Left lung (tissue), 10 donors: ENCODE measurements around the gene RIT1. TPM values are rescaled to one million over a fixed set of nuclear protein-coding genes. Genes with fewer than 3 reads are reported as not detected.

Experiments
- ATAC-seq: fragments of 200-7000 bp; cut with Tn5 transposase; one replicate; pipeline ENCODE4 v1.9.1; 2020; ENCODE audit warnings: moderate library complexity
- DNase-seq, 4 donors: peaks; one replicate each; pipeline ENCODE4 v3.0.0-alpha.2; 2013 to 2020
- H3K27ac ChIP-seq, 2 donors: fragments of 200-600 bp; sonication (generic) in 1 of 2; one replicate each; pipeline versions ENCODE4 v1.5.0 to v1.8.0; 2020 to 2021
- H3K27me3 ChIP-seq, 2 donors: fragments of 200-600 bp; sonication (generic) in 1 of 2; one replicate each; pipeline versions ENCODE4 v1.5.0 to v1.8.0; 2020 to 2021
- H3K36me3 ChIP-seq, 2 donors: fragments of 200-600 bp; sonication (generic) in 1 of 2; one replicate each; pipeline versions ENCODE4 v1.5.0 to v1.8.0; 2020 to 2021
- H3K4me1 ChIP-seq, 2 donors: fragments of 200-600 bp; one replicate each; pipeline ENCODE4 v1.8.0; 2021
- H3K4me3 ChIP-seq, 2 donors: fragments of 200-600 bp; sonication (generic) in 1 of 2; one replicate each; pipeline versions ENCODE4 v1.5.0 to v1.8.0; 2020 to 2021; ENCODE audit warnings: mild to moderate bottlenecking in 1 of 2
- H3K9me3 ChIP-seq, 2 donors: fragments of 200-600 bp; sonication (generic) in 1 of 2; one replicate each; pipeline versions ENCODE4 v1.5.0 to v1.8.0; 2020 to 2021
- intact Hi-C, 2 donors: fragments of 100-400 bp; cut with DNase I; formaldehyde crosslinking; loops; one replicate each; pipeline versions ENCODE4 v1.11.2 to v1.14.2; 2022
- polyA plus RNA-seq, 6 donors: library from polyadenylated mRNA; unstranded; fragments of 120-200 nt; gene quantifications; one replicate each; pipeline ENCODE4 v1.2.1, GENCODE V29; 2013; ENCODE audit not compliant: insufficient read length in 6 of 6
- total RNA-seq, 2 donors: library from RNA; stranded (reverse); fragmentation: NEBNext Ultra II Directional; extraction: Animal tissue kit (Norgen Biotek cat#: 25700); gene quantifications; one replicate each; pipeline ENCODE4 v1.2.1, GENCODE V29; 2021
- TF ChIP-seq, protein P1 (sequence below), 2 donors: fragments of 200-600 bp; sonication (generic) in 1 of 2; IDR thresholded peaks; one replicate each; pipeline versions ENCODE4 v1.5.0 to v1.8.0; 2021; ENCODE audit warnings: antibody characterized with exemption in 2 of 2
- donor health status: DM: no; HTN: yes; CAD: no.
- donor health status: DM: no; HTN: no; CAD: no.

Gene RIT1
- total and polyA plus RNA-seq, 8 donors, result 40.8 to 55.9 (median 49.1) TPM

DNA sequence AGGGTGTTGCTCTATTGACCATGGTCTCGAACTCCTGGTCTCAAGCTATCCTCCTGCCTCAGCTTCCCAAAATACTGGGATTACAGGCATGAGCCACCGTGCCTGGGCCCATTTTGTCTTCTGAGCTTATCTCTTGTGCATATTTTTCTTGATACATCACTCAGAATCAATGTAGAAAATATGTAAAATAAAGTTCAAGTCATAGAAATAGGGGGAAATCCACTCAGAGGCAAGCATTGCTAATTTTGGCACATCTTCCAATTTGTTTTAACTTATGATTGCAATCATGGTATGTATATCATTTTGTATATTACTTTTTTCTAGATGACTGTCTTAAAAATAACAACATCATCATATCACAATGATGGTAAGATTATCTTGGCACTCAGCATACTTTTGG, 21.6 kb downstream of the RIT1 start:
- TF ChIP-seq, protein P1, sequence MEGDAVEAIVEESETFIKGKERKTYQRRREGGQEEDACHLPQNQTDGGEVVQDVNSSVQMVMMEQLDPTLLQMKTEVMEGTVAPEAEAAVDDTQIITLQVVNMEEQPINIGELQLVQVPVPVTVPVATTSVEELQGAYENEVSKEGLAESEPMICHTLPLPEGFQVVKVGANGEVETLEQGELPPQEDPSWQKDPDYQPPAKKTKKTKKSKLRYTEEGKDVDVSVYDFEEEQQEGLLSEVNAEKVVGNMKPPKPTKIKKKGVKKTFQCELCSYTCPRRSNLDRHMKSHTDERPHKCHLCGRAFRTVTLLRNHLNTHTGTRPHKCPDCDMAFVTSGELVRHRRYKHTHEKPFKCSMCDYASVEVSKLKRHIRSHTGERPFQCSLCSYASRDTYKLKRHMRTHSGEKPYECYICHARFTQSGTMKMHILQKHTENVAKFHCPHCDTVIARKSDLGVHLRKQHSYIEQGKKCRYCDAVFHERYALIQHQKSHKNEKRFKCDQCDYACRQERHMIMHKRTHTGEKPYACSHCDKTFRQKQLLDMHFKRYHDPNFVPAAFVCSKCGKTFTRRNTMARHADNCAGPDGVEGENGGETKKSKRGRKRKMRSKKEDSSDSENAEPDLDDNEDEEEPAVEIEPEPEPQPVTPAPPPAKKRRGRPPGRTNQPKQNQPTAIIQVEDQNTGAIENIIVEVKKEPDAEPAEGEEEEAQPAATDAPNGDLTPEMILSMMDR (IDR thresholded peaks at IDR 0.05), result no peak
- intact Hi-C loops, result no loop called here
- Histone ChIP-seq H3K27ac (no peak overlapping the region), H3K9me3 (no peaks in the 10 kb centered on the region), H3K4me1 (peaks cover 19 to 20% of the 10 kb centered on the region in 2 donors), H3K27me3 (no peaks in the 10 kb centered on the region), H3K36me3 (no peaks in the 10 kb centered on the region), H3K4me3 (no peak overlapping the region)
- DNase-seq, result no peak
- ATAC-seq, result no peak

DNA sequence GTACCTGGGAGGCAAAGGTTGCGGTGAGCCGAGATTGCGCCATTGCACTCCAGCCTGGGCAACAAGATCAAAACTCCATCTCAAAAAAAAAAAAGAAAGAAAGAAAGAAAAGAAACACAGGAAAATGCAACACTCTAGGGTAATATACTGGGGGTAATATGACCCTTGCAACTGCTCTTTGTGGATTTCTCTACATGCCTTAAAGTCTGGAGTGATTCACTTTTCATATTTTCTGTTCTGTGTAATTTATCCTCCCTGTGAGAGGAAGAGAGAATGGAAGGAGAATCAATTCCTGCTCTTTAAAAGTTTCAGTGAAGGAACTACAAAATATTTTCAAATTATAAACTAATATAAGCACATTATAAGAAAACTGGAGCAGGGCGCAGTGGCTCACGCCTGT, 22.7 kb downstream of the RIT1 start:
- H3K4me3 ChIP-seq, result no peak overlapping the region

DNA sequence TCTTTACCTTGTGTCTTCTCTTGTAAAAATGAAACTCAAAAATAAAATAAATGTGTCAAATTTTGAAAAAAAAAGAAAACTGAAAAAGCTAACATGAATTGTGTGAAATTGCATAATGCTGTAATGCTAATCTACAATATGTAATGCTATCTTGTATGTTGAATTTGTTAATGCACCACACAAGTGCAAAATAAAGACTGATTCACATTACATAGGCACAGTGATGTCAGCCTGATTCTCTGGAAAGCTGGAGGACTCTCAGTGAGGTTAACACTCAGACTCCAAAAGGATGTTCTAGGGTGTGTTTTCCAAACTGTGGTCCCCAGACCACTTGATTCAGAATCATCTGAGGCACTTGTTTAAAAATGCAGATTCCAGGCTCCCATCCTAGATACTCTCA, 26.2 kb downstream of the RIT1 start:
- DNase-seq, result no peak
- TF ChIP-seq, protein P1 (IDR thresholded peaks at IDR 0.05), result no peak
- Histone ChIP-seq H3K27ac (no peak overlapping the region), H3K9me3 (no peaks in the 10 kb centered on the region), H3K4me3 (no peak overlapping the region), H3K4me1 (no peaks in the 10 kb centered on the region), H3K36me3 (no peaks in the 10 kb centered on the region), H3K27me3 (no peaks in the 10 kb centered on the region)
- ATAC-seq, result no peak
- intact Hi-C loops, result no loop called here

More for the DNA sequence above, 22.7 kb downstream of the RIT1 start:
- H3K9me3 ChIP-seq, result no peaks in the 10 kb centered on the region
- DNase-seq, result no peak
- H3K36me3 ChIP-seq, result no peaks in the 10 kb centered on the region
- H3K4me1 ChIP-seq, result peaks cover 10 to 11% of the 10 kb centered on the region in 2 donors
- intact Hi-C loops, result no loop called here
- no peak overlapping the region for H3K27ac ChIP-seq
- TF ChIP-seq, protein P1 (IDR thresholded peaks at IDR 0.05), result no peak
- ATAC-seq, result no peak
- no peaks in the 10 kb centered on the region for H3K27me3 ChIP-seq

DNA sequence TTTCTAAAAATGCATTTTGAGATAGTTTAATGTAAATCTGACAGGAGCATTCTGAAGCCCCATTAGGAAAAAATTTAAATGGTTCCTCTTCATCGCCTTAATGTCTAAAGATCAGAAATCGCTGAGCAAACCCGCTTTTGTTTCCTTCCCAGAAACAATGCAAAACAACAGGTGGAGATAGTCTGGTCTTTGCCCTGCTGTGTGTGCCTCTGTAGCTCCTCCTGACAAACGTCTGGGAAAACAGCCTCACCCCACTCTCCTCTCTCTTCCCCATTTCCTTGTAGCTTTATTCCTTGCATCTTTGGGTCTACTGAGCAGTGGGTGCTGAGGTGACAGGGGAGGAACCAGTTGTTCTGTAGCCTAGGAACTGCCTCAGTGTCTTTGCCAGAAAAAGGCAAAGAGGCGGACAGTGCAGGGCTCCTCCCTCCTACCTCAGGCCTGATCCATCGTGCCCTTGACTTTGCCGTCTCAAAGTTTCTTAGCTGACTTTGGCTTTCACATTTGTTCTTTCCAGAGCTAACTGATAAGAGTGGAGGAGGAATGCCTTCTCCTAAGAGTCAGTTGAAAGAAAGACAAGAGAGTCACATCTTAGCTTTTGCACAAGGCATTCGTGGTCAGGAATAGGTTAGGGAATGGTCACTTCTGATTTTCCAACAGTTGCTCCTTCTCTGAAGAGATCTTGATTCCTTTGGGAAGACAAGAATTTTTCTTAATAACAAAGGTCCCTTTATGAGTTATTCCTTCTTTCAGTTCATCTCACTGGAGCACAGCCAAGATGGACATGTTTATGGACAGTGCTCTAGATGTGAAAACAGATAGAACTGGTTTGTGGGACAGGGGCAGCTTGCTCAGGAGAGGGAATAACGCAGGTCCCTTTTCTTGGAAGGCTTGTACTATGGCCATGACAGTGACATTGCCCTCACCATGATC, 26.9 kb downstream of the RIT1 start:
- Histone ChIP-seq H3K9me3 (no peaks in the 10 kb centered on the region), H3K4me3 (no peak overlapping the region), H3K27ac (no peak overlapping the region), H3K4me1 (no peaks in the 10 kb centered on the region), H3K27me3 (no peaks in the 10 kb centered on the region), H3K36me3 (no peaks in the 10 kb centered on the region)
- intact Hi-C loops, result no loop called here
- no peak for DNase-seq
- no peak for ATAC-seq
- TF ChIP-seq, protein P1 (IDR thresholded peaks at IDR 0.05), result no peak

DNA sequence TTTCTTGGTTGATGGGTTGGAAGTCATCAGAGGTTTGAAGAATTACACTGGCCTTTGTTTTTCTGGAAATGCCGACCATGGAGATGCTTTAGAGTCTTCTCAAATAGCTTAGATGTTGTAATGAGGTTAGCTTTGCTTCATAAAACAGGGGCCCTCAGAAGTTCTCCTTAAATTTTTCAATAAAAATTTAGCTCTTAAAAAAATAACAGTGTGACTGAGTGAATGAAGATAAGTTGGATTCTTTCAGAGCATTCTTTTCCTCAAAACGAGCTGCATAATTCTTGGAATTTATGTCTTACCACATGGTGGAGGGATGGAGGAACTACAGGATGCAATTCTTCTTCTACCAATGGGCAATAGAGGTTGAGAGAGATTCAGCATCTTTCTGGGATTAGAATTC, 28.4 kb downstream of the RIT1 start:
- Histone ChIP-seq H3K9me3 (no peaks in the 10 kb centered on the region), H3K4me3 (no peak overlapping the region), H3K27me3 (no peaks in the 10 kb centered on the region), H3K36me3 (no peaks in the 10 kb centered on the region), H3K4me1 (no peaks in the 10 kb centered on the region), H3K27ac (no peak overlapping the region)
- TF ChIP-seq, protein P1 (IDR thresholded peaks at IDR 0.05), result no peak
- DNase-seq (no peak), ATAC-seq (no peak)
- intact Hi-C loops, result no loop called here
